Stimulated activated CD8-positive, alpha-beta memory T cell treated with anti-CD3 and anti-CD28 coated beads, Interleukin-4, amount 100 ng/mL, for 48 hours (primary cell): ENCODE results near the gene ADAMTS17.
A peak's percentile ranks its signal among the peaks of the same experiment; 100 is the strongest.

ENCODE experiments used
- DNase-seq: peaks from one replicate; pipeline ENCODE4 v3.0.0-alpha.2; 2020

The ADAMTS17 gene

GRCh38 chr15:100124361-100124760 lies 217.4 kb downstream of the ADAMTS17 start:
- no peak for DNase-seq

GRCh38 chr15:100123611-100124010 lies 218.2 kb downstream of the ADAMTS17 start:
- no peak for DNase-seq

- DNase-seq: no peak
Measured at GRCh38 chr15:100121285-100121684, 220.5 kb downstream of the ADAMTS17 start.

- no peak for DNase-seq
Measured at GRCh38 chr15:100120111-100120510, 221.7 kb downstream of the ADAMTS17 start.

- no peak for DNase-seq
Measured at GRCh38 chr15:100118546-100118945, 223.2 kb downstream of the ADAMTS17 start.

GRCh38 chr15:100116416-100117190 lies 225.2 kb downstream of the ADAMTS17 start:
- DNase-seq: no peak

- DNase-seq: no peak
Measured at GRCh38 chr15:100115711-100116090, 226.1 kb downstream of the ADAMTS17 start.

- DNase-seq: no peak
Measured at GRCh38 chr15:100115066-100115710, 226.6 kb downstream of the ADAMTS17 start.

- DNase-seq: no peak
Measured at GRCh38 chr15:100114571-100114970, 227.2 kb downstream of the ADAMTS17 start.

- no peak for DNase-seq
Measured at GRCh38 chr15:100114100-100114499, 227.7 kb downstream of the ADAMTS17 start.

- no peak for DNase-seq
Measured at GRCh38 chr15:100113351-100114080, 228.3 kb downstream of the ADAMTS17 start.

GRCh38 chr15:100112636-100113305 lies 229.0 kb downstream of the ADAMTS17 start:
- DNase-seq: no peak

GRCh38 chr15:100112061-100112420 lies 229.7 kb downstream of the ADAMTS17 start:
- no peak for DNase-seq

- DNase-seq: peak; percentile 55
Measured at GRCh38 chr15:100111125-100112060, 230.4 kb downstream of the ADAMTS17 start.

- DNase-seq: peak; percentile 16
Measured at GRCh38 chr15:100109486-100110035, 232.2 kb downstream of the ADAMTS17 start.

- DNase-seq: peak; percentile 5
Measured at GRCh38 chr15:100108846-100109245, 232.9 kb downstream of the ADAMTS17 start.

GRCh38 chr15:100108346-100108745 lies 233.4 kb downstream of the ADAMTS17 start:
- DNase-seq: peak; percentile 12

GRCh38 chr15:100107606-100108225 lies 234.1 kb downstream of the ADAMTS17 start:
- peak; percentile 6 for DNase-seq

GRCh38 chr15:100107151-100107550 lies 234.6 kb downstream of the ADAMTS17 start:
- peak; percentile 14 for DNase-seq

- no peak for DNase-seq
Measured at GRCh38 chr15:100106732-100107131, 235.0 kb downstream of the ADAMTS17 start.

GRCh38 chr15:100105101-100105500 lies 236.7 kb downstream of the ADAMTS17 start:
- peak; percentile 12 for DNase-seq
